GM12873 (cell line): Measurements from ENCODE around the gene CDKN2AIPNL.

ENCODE experiments used
- CTCF ChIP-seq: IDR thresholded peaks from 2 replicates; pipeline ENCODE4 v1.5.1; 2012; ENCODE audit warnings: low read depth, mild to moderate bottlenecking, moderate library complexity, low read length, control low read depth; ENCODE audit not compliant: insufficient read depth; ENCODE audit errors: missing control alignments

Gene CDKN2AIPNL

GRCh38 chr5:134394932-134395331 lies 16.7 kb downstream of the CDKN2AIPNL start:
- no peak for TF ChIP-seq CTCF

GRCh38 chr5:134392301-134392700 lies 19.4 kb downstream of the CDKN2AIPNL start:
- TF ChIP-seq CTCF: no peak

- TF ChIP-seq CTCF: no peak
Measured at GRCh38 chr5:134387443-134387842, 24.2 kb downstream of the CDKN2AIPNL start.

GRCh38 chr5:134383980-134384697 lies 27.5 kb downstream of the CDKN2AIPNL start:
- no peak for TF ChIP-seq CTCF

GRCh38 chr5:134380346-134380745 lies 31.3 kb downstream of the CDKN2AIPNL start:
- TF ChIP-seq CTCF: no peak

- TF ChIP-seq CTCF: no peak
Measured at GRCh38 chr5:134374232-134374631, 37.4 kb downstream of the CDKN2AIPNL start.

- no peak for TF ChIP-seq CTCF
Measured at GRCh38 chr5:134371834-134372340, 39.8 kb downstream of the CDKN2AIPNL start.
